Right lobe of liver (tissue), 6 donors: ENCODE data around the gene ITPR1. TPM values are rescaled to one million over a fixed set of nuclear protein-coding genes. Genes with fewer than 3 reads are reported as not detected.

Source experiments
- ATAC-seq, 4 donors: fragments of 200-7000 bp; cut with Tn5 transposase; one replicate each; pipeline ENCODE4 v1.9.1; 2020; ENCODE audit warnings: mild to moderate bottlenecking in 4 of 4, moderate library complexity in 4 of 4
- DNase-seq, 3 donors: peaks; one replicate each; pipeline ENCODE4 v3.0.0-alpha.2; 2020
- H3K27ac ChIP-seq, 3 donors: fragments of 200-600 bp; one replicate each; pipeline ENCODE4 v1.8.0; 2022
- H3K27me3 ChIP-seq, 2 donors: fragments of 200-600 bp; one replicate each; pipeline ENCODE4 v1.8.0; 2022
- H3K36me3 ChIP-seq, 4 donors: fragments of 200-600 bp; sonication (generic) in 1 of 4; one replicate each; pipeline versions ENCODE4 v1.5.1 to v1.8.0; 2017 to 2022; ENCODE audit warnings: control low read depth in 1 of 4
- H3K4me1 ChIP-seq, 4 donors: fragments of 200-600 bp; sonication (generic) in 1 of 4; one replicate each; pipeline versions ENCODE4 v1.5.1 to v1.8.0; 2017 to 2022; ENCODE audit warnings: control low read depth in 1 of 4
- H3K4me3 ChIP-seq, 3 donors: fragments of 200-600 bp; one replicate each; pipeline ENCODE4 v1.8.0; 2022
- H3K9me3 ChIP-seq, 4 donors: fragments of 200-600 bp; sonication (generic) in 1 of 4; one replicate each; pipeline versions ENCODE4 v1.5.1 to v1.8.0; 2017 to 2022; ENCODE audit warnings: control low read depth in 1 of 4
- POLR2A ChIP-seq: fragments of 450-650 bp; IDR thresholded peaks from one replicate; pipeline ENCODE4 v1.6.1; 2017; ENCODE audit warnings: antibody characterized with exemption, mild to moderate bottlenecking
- WGBS: methylation state at CpG from one replicate; pipeline ENCODE4 v1.1.6; 2018; ENCODE audit warnings: low coverage, low lambda C conversion rate; ENCODE audit not compliant: insufficient coverage; ENCODE audit errors: missing lambda C conversion rate; 5-methylcytosine and 5-hydroxymethylcytosine counted together
- intact Hi-C, 2 donors: fragments of 100-400 bp; cut with DNase I; formaldehyde crosslinking; loops; one replicate each; pipeline versions ENCODE4 v1.11.2 to v1.14.1; 2022
- total RNA-seq, 6 experiments: library from RNA; depleted of rRNA in 2 of 6; stranded (reverse); fragments of >200 nt in 2 of 6; fragmentation: NEBNext Ultra II Directional in 3 of 6; extraction: Animal tissue kit (Norgen Biotek cat#: 25700) in 3 of 6; gene quantifications; one replicate each; pipeline versions ENCODE4 v1.1.0 to v1.2.4, GENCODE V29; 2016 to 2023
- TF ChIP-seq, protein P1 (sequence below), 4 donors: fragments of 200-600 bp in 3 of 4; fragments of 450-650 bp in 1 of 4; IDR thresholded peaks; one replicate each; pipeline versions ENCODE4 v1.5.1 to v1.8.0; 2016 to 2022; ENCODE audit warnings: antibody characterized with exemption in 4 of 4, mild to moderate bottlenecking in 2 of 4
- donor health status: DM: no; HTN: yes; CAD: no.
- donor health status: DM: no; HTN: no; CAD: no.
- donor health status: DM: no; HTN: no; CAD: no.
- donor health status: DM: no; HTN: yes; CAD: no.
- donor health status: DM: no; HTN: yes; CAD: no.

ITPR1 gene
- total RNA-seq, 6 experiments from 2014 or later, result 6.5 to 16.2 (median 11.5) TPM

DNA sequence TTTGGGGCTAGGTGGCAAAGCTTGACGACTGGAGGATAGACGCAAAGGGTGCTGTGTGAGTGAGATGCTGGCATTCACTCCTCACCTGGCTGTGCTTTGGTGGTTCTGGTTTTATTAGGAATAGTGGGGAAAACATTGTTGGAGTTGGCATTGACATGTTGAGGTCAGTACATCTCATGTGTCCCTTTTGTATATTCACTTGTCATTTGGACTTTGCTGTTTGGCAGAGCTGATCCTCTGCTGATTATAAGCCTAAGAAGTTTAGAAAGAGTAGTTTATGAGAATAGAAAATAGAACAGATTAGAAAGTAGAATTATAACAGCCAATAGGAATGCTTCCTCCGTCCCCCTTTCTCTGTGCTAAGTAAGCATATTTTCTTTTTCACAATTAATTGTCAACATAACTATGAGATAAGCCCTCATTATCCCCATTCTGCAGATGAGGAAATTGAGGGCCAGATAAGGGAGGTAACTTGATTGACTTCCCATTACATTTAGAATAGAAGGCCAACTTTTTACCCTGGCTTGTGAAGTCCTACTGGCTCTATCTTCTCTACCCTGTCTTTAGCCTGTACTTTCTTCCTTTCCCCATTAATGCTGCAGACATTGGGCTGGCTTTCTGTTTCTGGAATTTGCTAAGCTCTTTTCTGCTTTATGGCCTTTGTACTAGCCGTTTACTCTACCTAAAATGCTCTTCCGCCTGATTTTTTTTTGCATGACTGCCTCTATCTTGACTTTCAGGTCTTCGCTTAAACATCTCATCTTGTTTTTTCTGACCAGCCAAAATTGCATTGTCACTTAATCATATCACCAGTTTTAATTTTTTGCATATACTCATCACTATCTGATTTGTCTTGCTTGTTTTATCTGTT, 12.8 kb downstream of the ITPR1 start:
- H3K9me3 ChIP-seq, result no peaks in the 10 kb centered on the region
- H3K27me3 ChIP-seq, result no peaks in the 10 kb centered on the region
- H3K27ac ChIP-seq, result no peak overlapping the region
- intact Hi-C loops, result no loop called here
- H3K4me1 ChIP-seq, result peaks cover 0 to 30% (median 0%) of the 10 kb centered on the region in 4 donors
- no peak for TF ChIP-seq POLR2A
- TF ChIP-seq, protein P1, sequence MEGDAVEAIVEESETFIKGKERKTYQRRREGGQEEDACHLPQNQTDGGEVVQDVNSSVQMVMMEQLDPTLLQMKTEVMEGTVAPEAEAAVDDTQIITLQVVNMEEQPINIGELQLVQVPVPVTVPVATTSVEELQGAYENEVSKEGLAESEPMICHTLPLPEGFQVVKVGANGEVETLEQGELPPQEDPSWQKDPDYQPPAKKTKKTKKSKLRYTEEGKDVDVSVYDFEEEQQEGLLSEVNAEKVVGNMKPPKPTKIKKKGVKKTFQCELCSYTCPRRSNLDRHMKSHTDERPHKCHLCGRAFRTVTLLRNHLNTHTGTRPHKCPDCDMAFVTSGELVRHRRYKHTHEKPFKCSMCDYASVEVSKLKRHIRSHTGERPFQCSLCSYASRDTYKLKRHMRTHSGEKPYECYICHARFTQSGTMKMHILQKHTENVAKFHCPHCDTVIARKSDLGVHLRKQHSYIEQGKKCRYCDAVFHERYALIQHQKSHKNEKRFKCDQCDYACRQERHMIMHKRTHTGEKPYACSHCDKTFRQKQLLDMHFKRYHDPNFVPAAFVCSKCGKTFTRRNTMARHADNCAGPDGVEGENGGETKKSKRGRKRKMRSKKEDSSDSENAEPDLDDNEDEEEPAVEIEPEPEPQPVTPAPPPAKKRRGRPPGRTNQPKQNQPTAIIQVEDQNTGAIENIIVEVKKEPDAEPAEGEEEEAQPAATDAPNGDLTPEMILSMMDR (IDR thresholded peaks at IDR 0.05), result no peak
- H3K36me3 ChIP-seq, result no peaks in the 10 kb centered on the region
- 51% methylated on average over 6 of the region's 6 CpGs for WGBS
- no peak for DNase-seq
- no peak overlapping the region for H3K4me3 ChIP-seq
- ATAC-seq, result peak; percentile 61 to 75 (median 66)

DNA sequence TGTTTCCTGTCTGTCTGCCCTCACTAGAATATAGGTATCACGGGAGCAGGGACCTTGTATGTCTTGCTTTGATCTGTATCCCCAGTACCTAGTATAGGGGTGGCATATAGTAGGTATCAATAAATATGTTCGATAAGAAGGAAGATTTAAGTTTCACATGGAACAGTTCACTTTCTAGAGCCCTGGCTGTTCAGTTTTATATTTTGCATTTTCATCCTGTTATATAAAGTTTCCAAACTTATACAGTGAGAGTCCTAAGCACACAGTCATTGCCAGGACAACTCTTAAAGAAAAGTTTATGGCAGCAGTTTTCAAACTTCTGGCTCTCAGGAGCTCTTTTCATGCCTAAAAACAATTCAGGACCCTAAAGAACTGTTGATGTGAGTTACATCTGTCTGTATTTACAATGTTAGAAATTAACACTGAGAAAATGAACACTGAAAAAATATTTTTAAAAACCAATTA, 13.4 kb downstream of the ITPR1 start:
- Histone ChIP-seq H3K9me3 (no peaks in the 10 kb centered on the region), H3K36me3 (no peaks in the 10 kb centered on the region), H3K27me3 (no peaks in the 10 kb centered on the region), H3K27ac (no peak overlapping the region), H3K4me3 (no peak overlapping the region), H3K4me1 (peaks cover 0 to 27% (median 0%) of the 10 kb centered on the region in 4 donors)
- ATAC-seq, result no peak
- no peak for TF ChIP-seq POLR2A
- TF ChIP-seq, protein P1 (IDR thresholded peaks at IDR 0.05), result no peak
- DNase-seq, result no peak
- 79% methylated on average over 2 of the region's 2 CpGs for WGBS
- intact Hi-C loops, result no loop called here

DNA sequence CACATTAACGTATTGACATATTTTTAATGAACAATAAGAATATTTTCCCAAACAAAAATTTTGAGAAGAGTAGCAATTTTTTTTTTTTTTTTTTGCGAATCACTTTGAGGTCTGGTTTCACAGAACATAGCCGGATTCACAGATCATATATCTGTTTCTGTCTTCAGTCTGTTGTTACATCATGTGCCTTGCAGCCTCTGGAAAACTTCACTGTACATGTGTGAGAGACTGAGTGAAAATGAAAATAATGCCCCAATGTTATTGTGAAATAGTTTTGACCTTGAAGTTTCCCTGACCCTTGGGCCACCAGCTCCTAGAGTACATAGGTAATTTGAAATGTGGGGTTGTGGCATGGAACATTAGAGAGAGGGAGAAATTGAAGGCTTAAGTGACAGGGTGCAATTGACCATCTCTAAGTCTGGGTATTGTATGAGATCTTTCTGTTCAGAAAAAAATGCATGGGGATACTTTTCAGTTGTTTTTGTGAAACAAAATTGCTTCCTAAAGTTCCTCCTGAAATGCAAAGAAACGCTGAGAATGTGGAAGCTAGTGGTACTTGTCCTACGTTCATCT, 14.0 kb downstream of the ITPR1 start:
- ATAC-seq, result peak; percentile 14 to 52 (median 40)
- Histone ChIP-seq H3K4me1 (peaks cover 0 to 27% (median 0%) of the 10 kb centered on the region in 4 donors), H3K36me3 (no peaks in the 10 kb centered on the region), H3K27ac (no peak overlapping the region), H3K4me3 (no peak overlapping the region), H3K9me3 (no peaks in the 10 kb centered on the region), H3K27me3 (no peaks in the 10 kb centered on the region)
- WGBS, result 61% methylated on average over 5 of the region's 5 CpGs
- no peak for TF ChIP-seq POLR2A
- TF ChIP-seq, protein P1 (IDR thresholded peaks at IDR 0.05), result no peak
- no peak for DNase-seq
- intact Hi-C loops, result no loop called here

DNA sequence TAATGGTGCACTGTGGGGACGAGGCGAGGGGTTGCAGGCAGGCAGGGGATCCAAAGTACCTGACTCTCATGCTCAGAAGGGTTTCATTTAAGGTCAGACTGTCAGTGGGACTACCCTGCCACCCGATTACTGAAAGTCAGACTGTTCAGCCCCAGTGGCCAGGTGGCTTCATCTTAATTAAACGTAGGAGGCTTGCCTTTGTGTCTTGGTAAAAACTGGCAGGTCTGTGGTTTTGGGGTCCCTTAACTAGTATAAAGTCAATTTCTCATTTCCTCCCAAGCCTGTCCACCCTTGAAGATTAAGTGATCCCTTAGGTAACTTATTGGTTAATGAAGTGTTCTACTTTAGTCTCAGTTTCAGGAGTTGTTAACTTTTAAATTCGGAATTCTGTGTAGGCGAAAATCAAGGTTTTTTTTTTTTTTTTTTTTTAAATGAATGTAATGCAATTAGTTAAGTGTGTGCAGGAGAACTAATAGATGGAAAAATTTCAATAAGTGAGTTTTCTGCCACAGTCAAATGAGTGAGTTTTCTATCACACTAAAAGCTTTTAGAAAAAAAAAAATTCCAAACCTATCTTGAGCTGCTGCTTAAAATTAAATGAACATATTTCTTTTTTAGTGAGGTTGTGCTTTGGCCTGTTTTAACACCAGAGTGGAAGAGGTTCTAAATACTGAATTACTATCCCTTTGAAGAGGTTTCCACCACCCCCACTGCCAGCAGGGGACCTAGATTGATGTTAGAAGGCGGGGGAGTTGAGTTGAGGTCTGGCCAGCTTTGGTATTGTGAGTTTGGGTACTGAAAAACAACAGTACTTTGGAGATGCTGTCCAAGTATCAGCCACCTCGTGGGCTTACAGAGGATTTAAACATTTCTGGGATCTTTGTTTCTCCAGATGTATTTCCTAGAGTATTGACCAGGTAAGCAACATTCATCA, 15.2 kb downstream of the ITPR1 start:
- DNase-seq (no peak), ATAC-seq (no peak)
- Histone ChIP-seq H3K4me3 (no peak overlapping the region), H3K36me3 (no peaks in the 10 kb centered on the region), H3K4me1 (peaks cover 0 to 27% (median 0%) of the 10 kb centered on the region in 4 donors), H3K9me3 (no peaks in the 10 kb centered on the region), H3K27me3 (no peaks in the 10 kb centered on the region), H3K27ac (no peak overlapping the region)
- intact Hi-C loops, result no loop called here
- no peak for TF ChIP-seq POLR2A
- TF ChIP-seq, protein P1 (IDR thresholded peaks at IDR 0.05), result no peak
- 71% methylated on average over 8 of the region's 8 CpGs for WGBS
